NB4 (cell line): Measurements from ENCODE around the gene ESR2.

Experiments used
- DNase-seq: peaks from one replicate; pipeline ENCODE4 v3.0.0; 2010; ENCODE audit warnings: low read depth
- H3K4me3 ChIP-seq: one replicate; pipeline ENCODE4 v1.5.1; 2011; ENCODE audit warnings: mild to moderate bottlenecking, low read depth, low read length, moderate library complexity
- CTCF ChIP-seq: IDR thresholded peaks from one replicate; pipeline ENCODE4 v1.5.1; 2012; ENCODE audit warnings: low read depth, low read length
- MYC ChIP-seq: IDR thresholded peaks from 2 replicates; pipeline ENCODE4 v1.6.1; 2011; ENCODE audit warnings: low read depth, low read length
- POLR2A ChIP-seq: IDR thresholded peaks from 2 replicates; pipeline ENCODE4 v1.6.1; 2011; ENCODE audit warnings: mild to moderate bottlenecking; ENCODE audit not compliant: insufficient read length; ENCODE audit errors: extremely low read depth
- TF ChIP-seq, protein P1 (sequence below): IDR thresholded peaks from 2 replicates; pipeline ENCODE4 v1.6.1; 2011; ENCODE audit warnings: low read depth, low read length

Gene ESR2

GRCh38 chr14:64137657-64138290 is 156.4 kb downstream of the ESR2 start:
- DNase-seq, result peak; percentile 26
- no peak overlapping the region for H3K4me3 ChIP-seq

GRCh38 chr14:64126548-64126947 is 167.6 kb downstream of the ESR2 start:
- TF ChIP-seq MYC, result no peak
- DNase-seq, result no peak
- no peak overlapping the region for H3K4me3 ChIP-seq

More at GRCh38 chr14:64137657-64138290, 156.4 kb downstream of the ESR2 start:
- TF ChIP-seq POLR2A (no peak), CTCF (no peak), MYC (no peak)
- TF ChIP-seq, protein P1, sequence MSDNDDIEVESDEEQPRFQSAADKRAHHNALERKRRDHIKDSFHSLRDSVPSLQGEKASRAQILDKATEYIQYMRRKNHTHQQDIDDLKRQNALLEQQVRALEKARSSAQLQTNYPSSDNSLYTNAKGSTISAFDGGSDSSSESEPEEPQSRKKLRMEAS, result no peak

GRCh38 chr14:64125270-64125669 is 168.9 kb downstream of the ESR2 start:
- DNase-seq, result no peak
- TF ChIP-seq CTCF (no peak), POLR2A (no peak), MYC (no peak)
- TF ChIP-seq, protein P1, result no peak
- H3K4me3 ChIP-seq, result no peak overlapping the region

DNA sequence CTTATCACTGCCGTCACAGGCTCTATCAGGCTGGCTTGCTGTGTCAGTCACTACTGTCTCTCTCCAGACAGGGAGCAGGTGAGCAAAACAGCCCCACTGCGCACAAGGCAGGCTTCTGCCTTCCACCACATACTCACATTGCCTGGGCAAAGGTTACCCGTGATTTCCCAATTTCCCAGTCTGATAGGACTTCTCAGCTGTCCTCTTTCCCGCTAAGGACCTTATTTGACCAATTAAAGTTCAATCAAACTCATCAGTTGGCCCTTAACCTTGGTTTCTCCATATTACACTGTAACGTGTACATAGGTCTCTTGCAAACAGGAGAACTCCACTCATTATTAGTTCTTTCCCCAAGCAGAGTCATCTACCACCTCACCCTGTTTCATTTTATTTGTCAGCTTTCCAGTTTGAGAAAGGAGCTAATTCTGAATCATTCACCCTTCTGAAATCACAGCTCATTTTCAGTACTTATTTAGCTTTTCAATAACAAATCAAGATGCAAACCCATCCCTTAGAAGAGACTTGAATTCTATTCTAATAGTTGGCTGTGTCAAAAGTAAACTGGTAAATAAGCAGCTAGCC is 170.8 kb downstream of the ESR2 start:
- no peak overlapping the region for H3K4me3 ChIP-seq
- no peak for DNase-seq
- TF ChIP-seq, protein P1, result no peak
- TF ChIP-seq POLR2A (no peak), MYC (no peak), CTCF (no peak)

DNA sequence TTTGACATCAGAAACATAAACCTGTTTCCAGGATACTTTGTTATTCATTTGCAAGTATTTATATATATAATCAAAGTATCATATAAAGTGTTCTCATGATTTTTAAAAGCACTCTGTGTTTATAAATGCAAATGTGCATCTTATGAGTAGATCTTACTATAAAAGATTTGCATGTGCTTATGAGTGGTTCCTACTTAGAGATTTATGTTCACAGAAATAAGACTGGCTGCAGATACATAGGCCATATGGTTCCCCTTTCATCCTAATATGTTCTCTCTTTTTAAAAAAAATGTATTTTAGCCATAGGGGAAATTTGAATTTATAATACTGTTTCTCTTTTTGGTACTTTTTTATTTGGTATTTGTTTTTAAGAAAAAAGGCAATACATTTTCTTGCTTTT is 174.2 kb downstream of the ESR2 start:
- no peak for DNase-seq
- TF ChIP-seq, protein P1, result no peak
- TF ChIP-seq MYC (no peak), POLR2A (no peak), CTCF (no peak)
- H3K4me3 ChIP-seq, result no peak overlapping the region

GRCh38 chr14:64119500-64119899 is 174.7 kb downstream of the ESR2 start:
- no peak overlapping the region for H3K4me3 ChIP-seq
- no peak for DNase-seq
- TF ChIP-seq, protein P1, result no peak
- no peak for TF ChIP-seq POLR2A
- no peak for TF ChIP-seq MYC
- no peak for TF ChIP-seq CTCF
